Dedifferentiated amniotic fluid mesenchymal stem cell (primary cell): Measurements from ENCODE around the gene WSCD2.

Source experiments
- DNase-seq: peaks from one replicate; pipeline ENCODE4 v3.0.0-alpha.2; 2016; ENCODE audit errors: extremely low spot score

The WSCD2 gene

GRCh38 chr12:108157870-108158459, 28.9 kb downstream of the WSCD2 start:
- DNase-seq, result no peak

GRCh38 chr12:108162207-108162606, 33.1 kb downstream of the WSCD2 start:
- DNase-seq, result no peak

- no peak for DNase-seq
These were observed 37.4 kb downstream of the WSCD2 start for GRCh38 chr12:108166505-108166904.

GRCh38 chr12:108167974-108168373, 38.9 kb downstream of the WSCD2 start:
- DNase-seq, result no peak

- no peak for DNase-seq
These were observed 40.6 kb downstream of the WSCD2 start for GRCh38 chr12:108169708-108170107.

GRCh38 chr12:108170164-108170563, 41.1 kb downstream of the WSCD2 start:
- no peak for DNase-seq

GRCh38 chr12:108172033-108172432, 42.9 kb downstream of the WSCD2 start:
- no peak for DNase-seq

- DNase-seq, result no peak
These were observed 44.1 kb downstream of the WSCD2 start for GRCh38 chr12:108173160-108173559.

- no peak for DNase-seq
These were observed 44.8 kb downstream of the WSCD2 start for GRCh38 chr12:108173892-108174291.

- no peak for DNase-seq
These were observed 45.6 kb downstream of the WSCD2 start for GRCh38 chr12:108174641-108175040.

GRCh38 chr12:108175310-108175709, 46.2 kb downstream of the WSCD2 start:
- DNase-seq, result no peak

GRCh38 chr12:108176292-108176691, 47.2 kb downstream of the WSCD2 start:
- no peak for DNase-seq

- DNase-seq, result no peak
These were observed 48.0 kb downstream of the WSCD2 start for GRCh38 chr12:108177131-108177530.

- no peak for DNase-seq
These were observed 50.2 kb downstream of the WSCD2 start for GRCh38 chr12:108179305-108179704.

- no peak for DNase-seq
These were observed 51.4 kb downstream of the WSCD2 start for GRCh38 chr12:108180255-108181094.

GRCh38 chr12:108181095-108181454, 52.0 kb downstream of the WSCD2 start:
- no peak for DNase-seq

GRCh38 chr12:108182096-108182495, 53.0 kb downstream of the WSCD2 start:
- no peak for DNase-seq

GRCh38 chr12:108185002-108185401, 55.9 kb downstream of the WSCD2 start:
- no peak for DNase-seq

- no peak for DNase-seq
These were observed 58.7 kb downstream of the WSCD2 start for GRCh38 chr12:108187831-108188230.

GRCh38 chr12:108190529-108190928, 61.4 kb downstream of the WSCD2 start:
- DNase-seq, result no peak

- no peak for DNase-seq
These were observed 62.0 kb downstream of the WSCD2 start for GRCh38 chr12:108191086-108191485.

- no peak for DNase-seq
These were observed 62.9 kb downstream of the WSCD2 start for GRCh38 chr12:108191938-108192337.

- DNase-seq, result no peak
These were observed 64.4 kb downstream of the WSCD2 start for GRCh38 chr12:108193493-108193892.

- no peak for DNase-seq
These were observed 64.8 kb downstream of the WSCD2 start for GRCh38 chr12:108193917-108194316.
